Stomach (tissue), 4 donors: ENCODE results near the gene PDPK1.
"Not testable (repeated sequence)": the region's sequence is repeated elsewhere in the genome, so short reads cannot be mapped to it uniquely, and the experiment has no call there.

Source experiments
- CTCF ChIP-seq, 7 experiments: fragments of 450-650 bp in 4 of 7; fragments of 200-600 bp in 3 of 7; sonication (generic) in 3 of 7; IDR thresholded peaks; one replicate each; pipeline ENCODE4 v1.5.1; 2016 to 2019; ENCODE audit warnings: antibody characterized with exemption in 7 of 7, control low read depth in 2 of 7, mild to moderate bottlenecking in 1 of 7
- EP300 ChIP-seq: sonication (generic); formaldehyde crosslinking; IDR thresholded peaks from one replicate; pipeline ENCODE4 v1.6.1; 2017; ENCODE audit warnings: antibody characterized with exemption
- POLR2A ChIP-seq, 4 donors: fragments of 450-650 bp; IDR thresholded peaks; one replicate each; pipeline ENCODE4 v1.6.1; 2016; ENCODE audit warnings: antibody characterized with exemption in 4 of 4, control low read depth in 2 of 4, mild to moderate bottlenecking in 1 of 4, moderate library complexity in 1 of 4
- POLR2AphosphoS5 ChIP-seq, 3 donors: sonication (generic); formaldehyde crosslinking; IDR thresholded peaks; one replicate each; pipeline ENCODE4 v1.6.1; 2016; ENCODE audit warnings: antibody characterized with exemption in 3 of 3

GRCh38 chr16:2560131-2560797 lies 22.4 kb downstream of the PDPK1 start:
- not testable (repeated sequence) for TF ChIP-seq EP300; CTCF (IDR thresholded peaks at IDR 0.05); POLR2A (IDR thresholded peaks at IDR 0.05); POLR2AphosphoS5 (IDR thresholded peaks at IDR 0.05)
